Prostate gland (tissue), 2 donors: ENCODE results near the gene RPL10.

Experiments used
- CTCF ChIP-seq, 4 experiments: fragments of 200-600 bp in 2 of 4; fragments of 450-650 bp in 2 of 4; sonication (generic) in 2 of 4; IDR thresholded peaks; 1 replicate in 3 of 4; 2 replicates in 1 of 4; pipeline ENCODE4 v1.5.1; 2016 to 2019; ENCODE audit warnings: antibody characterized with exemption in 4 of 4, mild to moderate bottlenecking in 2 of 4, moderate library complexity in 2 of 4
- POLR2AphosphoS5 ChIP-seq: sonication (generic); formaldehyde crosslinking; IDR thresholded peaks from one replicate; pipeline ENCODE4 v1.6.1; 2017; ENCODE audit warnings: antibody characterized with exemption

- no peak for TF ChIP-seq CTCF (IDR thresholded peaks at IDR 0.05)
- no peak for TF ChIP-seq POLR2AphosphoS5
Measured at GRCh38 chrX:154430479-154430878, 32.3 kb downstream of the RPL10 start.
